ENCODE data around the gene LY86.

Gene LY86

DNA sequence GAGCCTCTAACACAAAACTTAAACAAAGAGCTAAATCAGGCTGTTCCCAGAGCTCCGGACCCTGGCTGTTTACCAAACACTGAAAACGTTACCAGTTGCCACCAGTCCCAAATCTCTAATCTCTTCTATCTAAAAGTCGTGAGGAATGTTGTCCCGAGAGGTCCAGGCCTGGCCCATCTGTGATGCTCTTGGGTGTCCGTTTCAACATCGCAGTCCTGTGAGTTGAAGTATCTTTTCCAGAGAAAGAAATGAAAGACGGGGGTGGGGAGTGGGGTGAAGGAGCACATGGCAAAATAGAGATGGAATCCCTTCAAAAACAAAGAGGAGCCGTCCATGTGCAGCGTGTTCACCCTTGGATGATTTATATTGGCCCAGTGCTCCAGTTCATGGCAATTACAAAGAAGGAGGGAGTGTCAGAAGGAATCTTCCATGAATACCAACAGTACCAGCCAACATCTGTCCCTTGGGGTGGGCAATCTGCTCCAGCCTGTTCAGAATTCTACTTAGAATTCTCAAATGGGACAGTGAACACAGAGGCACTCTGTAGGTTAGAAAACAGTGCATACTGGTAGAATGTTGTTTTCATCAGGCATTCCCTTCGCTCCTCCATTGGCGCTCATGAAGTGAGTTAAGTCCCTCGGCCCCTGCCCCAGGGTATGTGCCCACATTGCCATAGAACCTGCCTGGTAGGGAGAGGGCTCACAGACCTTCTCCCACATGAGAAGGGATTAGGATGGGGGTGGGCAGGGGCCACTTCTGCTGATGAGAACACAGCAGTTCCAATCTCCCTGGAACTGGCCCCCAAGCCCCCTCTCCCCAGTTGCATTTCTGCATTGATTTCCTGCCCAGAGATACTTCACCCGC, 112.1 kb downstream of the LY86 start:
- no peaks in the 10 kb centered on the region for H3K27me3 ChIP-seq (ENCODE audit: control insufficient read depth, insufficient read depth, low read length)
- H3K4me1 ChIP-seq (ENCODE audit: control insufficient read depth, insufficient read depth, low read length) = peaks cover 10% of the 10 kb centered on the region
- H3K36me3 ChIP-seq (ENCODE audit: control insufficient read depth, insufficient read depth, low read length) = no peaks in the 10 kb centered on the region
- H3K9ac ChIP-seq (ENCODE audit: low read length) = no peak overlapping the region
- peak overlapping the region; percentile 14 for H3K4me3 ChIP-seq (ENCODE audit: low read length)
- peak overlapping the region; percentile 58 for H3K27ac ChIP-seq (ENCODE audit: low read depth, low read length)

DNA sequence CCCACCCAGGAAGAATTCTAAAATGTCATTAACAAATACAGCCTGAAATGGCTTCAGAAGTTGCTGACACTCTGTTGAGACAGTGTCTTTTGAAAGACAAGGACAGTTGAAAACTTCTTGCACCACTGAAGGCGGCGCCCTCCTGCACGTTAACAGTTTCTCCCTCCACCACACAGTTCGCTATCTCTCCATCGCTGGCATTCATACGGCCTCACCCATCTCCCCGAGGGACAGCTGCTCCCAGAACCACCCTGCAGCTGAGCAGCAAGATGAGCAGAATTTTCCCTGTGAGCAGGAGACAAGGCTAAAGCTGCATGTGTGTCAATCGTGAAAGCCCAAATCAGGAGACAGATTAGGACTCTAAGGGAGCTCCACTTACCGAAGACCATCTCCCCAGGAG, 113.3 kb downstream of the LY86 start:
- H3K4me1 ChIP-seq (ENCODE audit: control insufficient read depth, insufficient read depth, low read length) = peaks cover 10% of the 10 kb centered on the region
- H3K4me3 ChIP-seq (ENCODE audit: low read length) = no peak overlapping the region
- H3K27ac ChIP-seq (ENCODE audit: low read depth, low read length) = no peak overlapping the region
- H3K36me3 ChIP-seq (ENCODE audit: control insufficient read depth, insufficient read depth, low read length) = no peaks in the 10 kb centered on the region
- no peaks in the 10 kb centered on the region for H3K27me3 ChIP-seq (ENCODE audit: control insufficient read depth, insufficient read depth, low read length)
- H3K9ac ChIP-seq (ENCODE audit: low read length) = no peak overlapping the region

DNA sequence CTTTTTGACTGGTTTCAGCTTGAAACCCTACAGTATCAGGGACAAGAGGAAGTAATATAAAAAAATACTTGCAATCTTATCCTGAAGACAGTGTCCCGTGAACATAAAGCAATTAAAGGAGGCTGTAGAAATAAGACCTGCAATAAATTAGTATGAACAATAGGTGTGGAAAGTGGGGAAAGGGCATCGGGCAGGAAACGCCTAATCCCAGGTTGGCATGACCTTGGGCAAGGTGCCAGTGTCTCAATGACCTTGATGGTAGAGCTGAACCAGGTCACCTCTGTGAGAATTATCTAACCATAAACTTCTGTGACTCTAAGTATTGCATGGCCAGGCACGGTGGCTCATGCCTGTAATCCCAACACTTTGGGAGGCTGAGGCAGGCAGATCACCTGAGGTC, 115.2 kb downstream of the LY86 start:
- H3K27ac ChIP-seq (ENCODE audit: low read depth, low read length) = no peak overlapping the region
- H3K27me3 ChIP-seq (ENCODE audit: control insufficient read depth, insufficient read depth, low read length) = no peaks in the 10 kb centered on the region
- H3K4me1 ChIP-seq (ENCODE audit: control insufficient read depth, insufficient read depth, low read length) = peaks cover 10% of the 10 kb centered on the region
- H3K9ac ChIP-seq (ENCODE audit: low read length) = no peak overlapping the region
- H3K36me3 ChIP-seq (ENCODE audit: control insufficient read depth, insufficient read depth, low read length) = no peaks in the 10 kb centered on the region
- H3K4me3 ChIP-seq (ENCODE audit: low read length) = no peak overlapping the region
